Fibroblast of peridontal ligament (primary cell): ENCODE measurements around the gene FAM131B.
A peak's percentile ranks its signal among the peaks of the same experiment; 100 is the strongest.
"Not testable (repeated sequence)": the region's sequence is repeated elsewhere in the genome, so short reads cannot be mapped to it uniquely, and the experiment has no call there.

ENCODE experiments used
- DNase-seq: peaks from one replicate; pipeline ENCODE4 v3.0.0-alpha.2; 2010; ENCODE audit errors: extremely low read depth

Gene FAM131B

GRCh38 chr7:143395187-143396149 is 33.0 kb upstream of the FAM131B start:
- DNase-seq = no peak

- no peak for DNase-seq
Observed at GRCh38 chr7:143394777-143395176, 32.3 kb upstream of the FAM131B start.

- no peak for DNase-seq
Observed at GRCh38 chr7:143394068-143394467, 31.6 kb upstream of the FAM131B start.

GRCh38 chr7:143393267-143394041 is 30.9 kb upstream of the FAM131B start:
- no peak for DNase-seq

GRCh38 chr7:143392875-143393266 is 30.4 kb upstream of the FAM131B start:
- DNase-seq = no peak

- not testable (repeated sequence) for DNase-seq
Observed at GRCh38 chr7:143392427-143392826, 29.9 kb upstream of the FAM131B start.

- peak; percentile 86 for DNase-seq
Observed at GRCh38 chr7:143391462-143392404, 29.2 kb upstream of the FAM131B start.

- DNase-seq = no peak
Observed at GRCh38 chr7:143390773-143391317, 28.3 kb upstream of the FAM131B start.

- no peak for DNase-seq
Observed at GRCh38 chr7:143390104-143390772, 27.7 kb upstream of the FAM131B start.

GRCh38 chr7:143389316-143390103 is 27.0 kb upstream of the FAM131B start:
- DNase-seq = no peak

GRCh38 chr7:143388491-143389101 is 26.1 kb upstream of the FAM131B start:
- no peak for DNase-seq

- no peak for DNase-seq
Observed at GRCh38 chr7:143388051-143388450, 25.5 kb upstream of the FAM131B start.

GRCh38 chr7:143387156-143387975 is 24.9 kb upstream of the FAM131B start:
- DNase-seq = no peak

- no peak for DNase-seq
Observed at GRCh38 chr7:143385891-143386781, 23.6 kb upstream of the FAM131B start.

- DNase-seq = no peak
Observed at GRCh38 chr7:143384661-143385631, 22.4 kb upstream of the FAM131B start.

- DNase-seq = peak; percentile 47
Observed at GRCh38 chr7:143384148-143384547, 21.6 kb upstream of the FAM131B start.

- no peak for DNase-seq
Observed at GRCh38 chr7:143383642-143383957, 21.1 kb upstream of the FAM131B start.
